Tibial artery (tissue), 4 donors: ENCODE measurements around the gene RAP1GAP.

Source experiments
- DNase-seq, 2 donors: peaks; one replicate each; pipeline ENCODE4 v3.0.0-alpha.2; 2019
- H3K27ac ChIP-seq, 2 donors: fragments of 200-600 bp; sonication (generic) in 1 of 2; 1 replicate in 1 of 2; 2 replicates in 1 of 2; pipeline ENCODE4 v1.5.1; 2018 to 2019; ENCODE audit warnings: mild to moderate bottlenecking in 1 of 2
- H3K27me3 ChIP-seq, 2 donors: fragments of 200-600 bp; sonication (generic) in 1 of 2; one replicate each; pipeline versions ENCODE4 v1.5.1 to v1.6.0; 2016 to 2019
- H3K36me3 ChIP-seq, 3 donors: fragments of 200-600 bp; sonication (generic) in 2 of 3; one replicate each; pipeline ENCODE4 v1.5.1; 2016 to 2019; ENCODE audit warnings: mild to moderate bottlenecking in 2 of 3
- H3K4me1 ChIP-seq, 4 donors: fragments of 200-600 bp; sonication (generic) in 2 of 4; 1 replicate in 3 of 4; 2 replicates in 1 of 4; pipeline ENCODE4 v1.5.1; 2016 to 2019
- H3K4me3 ChIP-seq, 2 donors: fragments of 200-600 bp; sonication (generic) in 1 of 2; 1 replicate in 1 of 2; 2 replicates in 1 of 2; pipeline ENCODE4 v1.5.1; 2018 to 2019; ENCODE audit warnings: mild to moderate bottlenecking in 2 of 2
- H3K9me3 ChIP-seq, 3 donors: fragments of 200-600 bp; sonication (generic) in 1 of 3; one replicate each; pipeline ENCODE4 v1.5.1; 2016 to 2019
- CTCF ChIP-seq, 2 experiments: fragments of 200-600 bp in 1 of 2; fragments of 450-650 bp in 1 of 2; IDR thresholded peaks; one replicate each; pipeline ENCODE4 v1.5.1; 2017 to 2019; ENCODE audit warnings: antibody characterized with exemption in 2 of 2, mild to moderate bottlenecking in 1 of 2, moderate library complexity in 1 of 2
- intact Hi-C: fragments of 100-400 bp; cut with DNase I; formaldehyde crosslinking; loops from one replicate; pipeline ENCODE4 v1.15.0; 2023; ENCODE audit warnings: low total_unique reads

The RAP1GAP gene

DNA sequence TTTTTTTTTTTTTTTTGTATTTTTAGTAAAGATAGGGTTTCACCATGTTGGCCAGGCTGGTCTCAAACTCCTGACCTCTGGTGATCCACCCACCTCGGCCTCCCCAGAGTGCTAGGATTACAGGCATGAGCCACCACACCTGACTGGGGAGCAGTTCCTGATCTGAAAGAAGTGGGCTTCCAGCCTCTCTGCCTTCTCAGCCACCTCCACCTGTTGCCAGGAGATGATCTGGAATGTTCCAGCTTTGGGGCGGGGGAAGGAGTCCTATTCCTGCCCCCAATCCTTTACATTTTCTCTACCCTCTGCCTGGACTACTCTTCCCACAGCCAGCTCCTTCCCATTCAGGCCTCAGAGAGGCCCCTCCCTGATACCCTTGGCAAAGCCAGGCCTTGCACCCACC, 28.1 kb downstream of the RAP1GAP start:
- Histone ChIP-seq H3K9me3 (no peaks in the 10 kb centered on the region), H3K27ac (no peak overlapping the region), H3K4me3 (no peak overlapping the region), H3K4me1 (peaks cover 0 to 8% (median 0%) of the 10 kb centered on the region in 4 donors), H3K27me3 (peaks cover 0 to 54% of the 10 kb centered on the region in 2 donors), H3K36me3 (no peaks in the 10 kb centered on the region)
- TF ChIP-seq CTCF (IDR thresholded peaks at IDR 0.05): no peak
- intact Hi-C loops: no loop called here
- no peak for DNase-seq

- Histone ChIP-seq H3K9me3 (no peaks in the 10 kb centered on the region), H3K36me3 (no peaks in the 10 kb centered on the region), H3K4me1 (peaks cover 0 to 8% (median 0%) of the 10 kb centered on the region in 4 donors), H3K27ac (no peak overlapping the region), H3K27me3 (peaks cover 0 to 54% of the 10 kb centered on the region in 2 donors), H3K4me3 (no peak overlapping the region)
- intact Hi-C loops: no loop called here
- DNase-seq: no peak
- no peak for TF ChIP-seq CTCF (IDR thresholded peaks at IDR 0.05)
Measured at GRCh38 chr1:21640653-21641052, 28.5 kb downstream of the RAP1GAP start.

- Histone ChIP-seq H3K4me1 (peaks cover 0 to 8% (median 0%) of the 10 kb centered on the region in 4 donors), H3K27ac (no peak overlapping the region), H3K9me3 (no peaks in the 10 kb centered on the region), H3K4me3 (no peak overlapping the region), H3K27me3 (peaks cover 0 to 55% of the 10 kb centered on the region in 2 donors), H3K36me3 (no peaks in the 10 kb centered on the region)
- intact Hi-C loops: no loop called here
- no peak for DNase-seq
- no peak for TF ChIP-seq CTCF (IDR thresholded peaks at IDR 0.05)
Measured at GRCh38 chr1:21639594-21640041, 29.5 kb downstream of the RAP1GAP start.

DNA sequence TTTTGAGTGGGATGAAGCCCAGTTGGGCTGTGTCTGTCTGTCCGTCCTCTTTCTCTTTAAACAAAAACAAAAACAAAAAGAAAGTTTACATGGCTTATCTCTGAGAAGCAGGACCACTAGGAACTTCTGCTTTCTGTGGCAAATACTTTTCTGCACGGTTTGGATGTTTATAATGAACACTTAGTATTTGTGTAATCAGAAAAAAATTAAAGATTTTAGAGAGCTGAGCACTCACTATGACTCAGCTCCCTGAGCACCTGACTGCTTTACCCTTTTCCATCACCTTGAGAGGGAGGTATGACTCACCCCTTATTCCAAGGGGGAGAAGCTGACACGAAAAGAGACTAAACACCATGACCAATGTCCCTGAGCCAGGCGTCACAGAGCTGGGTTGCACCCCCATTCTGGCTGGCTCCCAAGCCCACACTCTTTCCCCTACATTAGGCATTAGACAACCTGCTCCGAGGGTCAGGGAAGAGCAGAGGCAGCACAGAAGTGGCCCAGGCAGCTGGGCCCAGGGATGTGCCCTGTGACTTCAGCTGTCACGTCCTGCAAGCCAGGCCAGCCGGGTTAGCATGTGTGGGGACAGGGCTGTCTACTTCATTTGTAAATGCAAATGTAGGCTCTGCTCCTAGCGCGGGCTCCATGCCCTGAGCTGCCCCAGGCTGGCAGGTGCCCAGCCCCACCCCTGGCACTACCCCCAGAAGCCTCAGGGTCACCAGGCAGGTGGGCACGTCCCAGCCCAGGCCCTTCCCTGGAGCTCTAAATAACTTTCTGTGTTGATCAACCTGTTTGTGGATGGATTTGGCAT, 30.4 kb downstream of the RAP1GAP start:
- Histone ChIP-seq H3K36me3 (no peaks in the 10 kb centered on the region), H3K4me1 (peaks cover 0 to 8% (median 0%) of the 10 kb centered on the region in 4 donors), H3K9me3 (no peaks in the 10 kb centered on the region), H3K27me3 (peaks cover 0 to 56% of the 10 kb centered on the region in 2 donors), H3K4me3 (no peak overlapping the region), H3K27ac (no peak overlapping the region)
- intact Hi-C loops: no loop called here
- no peak for DNase-seq
- no peak for TF ChIP-seq CTCF (IDR thresholded peaks at IDR 0.05)

DNA sequence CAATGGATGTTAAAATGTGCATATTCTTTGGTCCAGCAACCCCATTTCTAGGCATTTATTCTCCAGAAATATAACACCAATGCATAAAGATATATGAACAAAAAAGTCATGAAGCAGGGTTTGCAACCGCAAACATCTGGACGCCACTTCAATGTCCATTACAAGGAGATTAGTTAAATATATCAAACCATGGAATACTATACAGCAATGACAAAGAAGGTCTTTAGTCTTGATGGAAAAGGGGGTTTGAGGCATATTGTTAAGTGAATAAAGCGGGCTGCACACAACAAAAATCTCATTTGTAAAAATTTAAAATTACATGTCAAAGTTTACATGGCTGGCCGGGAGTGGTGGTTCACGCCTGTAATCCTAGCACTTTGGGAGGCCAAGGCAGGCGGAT, 31.6 kb downstream of the RAP1GAP start:
- Histone ChIP-seq H3K27ac (no peak overlapping the region), H3K4me1 (peaks cover 0 to 8% (median 0%) of the 10 kb centered on the region in 4 donors), H3K36me3 (no peaks in the 10 kb centered on the region), H3K4me3 (no peak overlapping the region), H3K27me3 (peaks cover 0 to 66% of the 10 kb centered on the region in 2 donors), H3K9me3 (no peaks in the 10 kb centered on the region)
- intact Hi-C loops: no loop called here
- TF ChIP-seq CTCF (IDR thresholded peaks at IDR 0.05): no peak
- no peak for DNase-seq
